Neural crest cell (in vitro differentiated cells): ENCODE data around the gene XRCC6. TPM values are rescaled to one million over a fixed set of nuclear protein-coding genes. Genes with fewer than 3 reads are reported as not detected.
"Not testable (repeated sequence)": the region's sequence is repeated elsewhere in the genome, so short reads cannot be mapped to it uniquely, and the experiment has no call there.

Experiments used
- DNase-seq: peaks from one replicate; pipeline ENCODE4 v3.0.0; 2021; ENCODE audit warnings: low read depth, mixed read lengths, low spot score
- H3K27ac Mint-ChIP-seq: one replicate; pipeline ENCODE4 v1.8.0; 2021; ENCODE audit warnings: mild to moderate bottlenecking, mixed read lengths; ENCODE audit not compliant: unreplicated experiment
- H3K27me3 Mint-ChIP-seq: 2 replicates; pipeline ENCODE4 v1.8.0; 2021; ENCODE audit warnings: low read depth, mild to moderate bottlenecking, mixed read lengths
- H3K36me3 Mint-ChIP-seq: 2 replicates; pipeline ENCODE4 v1.8.0; 2021; ENCODE audit warnings: low read depth, mild to moderate bottlenecking, mixed read lengths
- H3K4me1 Mint-ChIP-seq: 2 replicates; pipeline ENCODE4 v1.8.0; 2021; ENCODE audit warnings: mixed read lengths
- H3K4me3 Mint-ChIP-seq: one replicate; pipeline ENCODE4 v1.8.0; 2021; ENCODE audit warnings: mild to moderate bottlenecking, mixed read lengths
- H3K9me3 Mint-ChIP-seq: 2 replicates; pipeline ENCODE4 v1.8.0; 2021; ENCODE audit warnings: mixed read lengths
- CTCF ChIP-seq: fragments of 200-600 bp; sonication (generic); conservative IDR thresholded peaks from 2 replicates; pipeline ENCODE4 v1.5.0; 2021; ENCODE audit warnings: antibody characterized with exemption, mild to moderate bottlenecking
- total RNA-seq: library from RNA; stranded (reverse); gene quantifications from 2 replicates; pipeline ENCODE4 v1.2.1, GENCODE V29; 2021

The XRCC6 gene
- total RNA-seq, 1 donor from 2014 or later = 427 TPM

DNA sequence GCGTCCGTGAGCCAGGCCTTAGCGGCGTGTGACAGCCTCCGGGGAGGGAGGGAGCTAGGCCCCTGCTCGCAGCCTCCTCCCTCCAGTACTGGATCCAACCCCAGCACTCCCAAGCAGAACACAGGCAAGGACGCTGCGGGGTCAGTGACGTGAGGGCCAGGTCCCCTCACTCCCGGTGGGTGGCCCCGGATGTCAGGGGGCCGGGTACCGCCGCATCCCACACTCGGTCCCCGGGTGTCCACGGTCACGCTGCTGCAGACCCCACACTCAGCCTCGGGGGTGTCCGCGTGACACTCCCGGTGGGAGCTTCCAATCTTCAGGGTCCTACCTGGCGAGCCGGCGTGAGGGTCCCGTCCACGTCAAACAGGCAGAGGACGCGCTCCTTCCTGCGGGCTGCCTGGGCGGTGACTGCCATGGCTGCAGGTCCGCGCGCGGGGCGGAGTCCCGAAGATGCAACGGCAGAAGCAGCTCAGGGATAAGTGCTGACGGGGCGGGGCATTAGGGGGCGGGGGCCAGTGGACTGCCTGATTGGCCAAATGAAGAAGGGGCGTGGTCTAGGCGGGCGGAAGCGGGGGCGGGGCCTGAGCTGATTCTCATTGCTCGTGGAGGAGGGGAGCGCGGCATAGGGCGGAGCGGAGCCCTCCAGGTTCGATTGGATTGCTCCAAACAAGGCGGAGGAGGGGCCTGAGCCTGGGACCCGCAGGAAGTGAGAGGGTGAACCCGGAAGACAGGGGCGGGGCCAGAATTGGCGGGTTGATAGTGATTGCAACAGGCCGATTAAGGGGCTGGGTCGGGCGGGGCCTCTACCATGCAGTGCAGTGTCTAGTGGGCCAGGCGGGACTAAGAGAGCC lies 31.5 kb upstream of the XRCC6 start, which contains the start of gene PMM1:
PMM1 (minus strand) TSS at position 450 of the 851 bp plus-strand sequence; CDS start at position 415, 35 bp downstream.
- DNase-seq = peak; percentile 100
- Mint-ChIP-seq H3K27ac (peak within 1 kb of the TSS; percentile 94), H3K9me3 (no peaks in the 10 kb centered on the region), H3K4me1 (peaks cover 22% of the 10 kb centered on the region), H3K4me3 (peak within 1 kb of the TSS; percentile 97), H3K36me3 (no peaks in the 10 kb centered on the region), H3K27me3 (no peaks in the 10 kb centered on the region)
- no peak for TF ChIP-seq CTCF

- H3K27me3 Mint-ChIP-seq, DNase-seq, H3K9me3 Mint-ChIP-seq, H3K27ac Mint-ChIP-seq, H3K36me3 Mint-ChIP-seq: not testable (repeated sequence)
- Mint-ChIP-seq H3K4me1 (peaks cover 17% of the 10 kb centered on the region), H3K4me3 (peak overlapping the region; percentile 31)
These were observed 27.6 kb upstream of the XRCC6 start for GRCh38 chr22:41593336-41593960.

- H3K27ac Mint-ChIP-seq = no peak overlapping the region
- no peaks in the 10 kb centered on the region for H3K27me3 Mint-ChIP-seq
- no peak for DNase-seq
- no peaks in the 10 kb centered on the region for H3K9me3 Mint-ChIP-seq
- no peaks in the 10 kb centered on the region for H3K36me3 Mint-ChIP-seq
- H3K4me3 Mint-ChIP-seq = no peak overlapping the region
- no peaks in the 10 kb centered on the region for H3K4me1 Mint-ChIP-seq
- no peak for TF ChIP-seq CTCF
These were observed 25.4 kb upstream of the XRCC6 start for GRCh38 chr22:41595703-41596102.

GRCh38 chr22:41596776-41597634 lies 24.1 kb upstream of the XRCC6 start:
- H3K9me3 Mint-ChIP-seq = no peaks in the 10 kb centered on the region
- H3K4me3 Mint-ChIP-seq = no peak overlapping the region
- H3K4me1 Mint-ChIP-seq = no peaks in the 10 kb centered on the region
- H3K27me3 Mint-ChIP-seq = no peaks in the 10 kb centered on the region
- peak; percentile 49 for DNase-seq
- no peak overlapping the region for H3K27ac Mint-ChIP-seq
- TF ChIP-seq CTCF = peak; percentile 65
- H3K36me3 Mint-ChIP-seq = no peaks in the 10 kb centered on the region

DNA sequence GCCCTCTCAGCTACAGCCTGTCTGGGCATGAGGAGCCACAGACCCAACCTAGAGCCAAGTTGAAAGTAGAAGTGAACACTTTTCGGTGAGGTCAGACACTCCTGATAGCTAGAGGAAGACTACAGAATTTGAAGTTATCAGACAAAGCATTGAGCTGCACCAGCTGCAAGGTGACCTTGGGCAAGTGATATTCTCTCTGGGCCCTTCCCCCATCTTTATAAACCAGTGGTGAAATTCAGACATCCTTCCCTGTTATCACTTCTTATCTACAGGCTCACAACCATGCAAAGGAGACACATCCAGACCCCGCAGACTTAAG lies 23.5 kb upstream of the XRCC6 start:
- H3K4me3 Mint-ChIP-seq = no peak overlapping the region
- H3K27ac Mint-ChIP-seq = no peak overlapping the region
- peaks cover 3% of the 10 kb centered on the region for H3K36me3 Mint-ChIP-seq
- no peak for DNase-seq
- H3K4me1 Mint-ChIP-seq = no peaks in the 10 kb centered on the region
- H3K9me3 Mint-ChIP-seq = no peaks in the 10 kb centered on the region
- TF ChIP-seq CTCF = no peak
- no peaks in the 10 kb centered on the region for H3K27me3 Mint-ChIP-seq
